Caco-2 (cell line): Measurements from ENCODE around the gene DHRS1. TPM values are rescaled to one million over a fixed set of nuclear protein-coding genes. Genes with fewer than 3 reads are reported as not detected.
A peak's percentile ranks its signal among the peaks of the same experiment; 100 is the strongest.

Source experiments
- BruUV-seq: library from RNA; stranded (reverse); fragments of 400-500 nt; replicated peaks from 2 replicates; lab custom pipeline; 2021; lab: Mats Ljungman, UMichigan
- CTCF ChIA-PET: fragments of 300-600 bp; sonication (Branson Sonifier 250); formaldehyde crosslinking; loops from one replicate; lab custom pipeline; 2022; ENCODE audit warnings: antibody characterized with exemption; lab: Charles Lee
- POLR2A ChIA-PET: fragments of 300-600 bp; sonication (Branson Sonifier 250); formaldehyde crosslinking; loops from one replicate; lab custom pipeline; 2022; ENCODE audit warnings: antibody characterized with exemption; lab: Charles Lee
- DNase-seq, 2 experiments: peaks; one replicate each; pipeline versions ENCODE4 v3.0.0 to v3.0.0-alpha.2; 2020 to 2022
- H3K27me3 ChIP-seq: replicated peaks from 2 replicates; pipeline ENCODE4 v1.6.0; 2011; ENCODE audit warnings: low read length; ENCODE audit not compliant: control insufficient read depth, insufficient read depth
- H3K36me3 ChIP-seq: 2 replicates; pipeline ENCODE4 v1.5.1; 2011; ENCODE audit warnings: low read length; ENCODE audit not compliant: control insufficient read depth, insufficient read depth
- H3K4me1 ChIP-seq: fragments of 250-450 bp; sonication (Bioruptor Pico); 2 replicates; pipeline ENCODE4 v1.5.1; 2020; ENCODE audit warnings: mild to moderate bottlenecking
- H3K4me3 ChIP-seq: 2 replicates; pipeline ENCODE4 v1.5.1; 2011; ENCODE audit warnings: low read depth, mild to moderate bottlenecking, control low read depth, low read length
- H3K9me3 ChIP-seq: fragments of 250-450 bp; sonication (Bioruptor Pico); 2 replicates; pipeline ENCODE4 v1.5.1; 2020; ENCODE audit warnings: mild to moderate bottlenecking, moderate library complexity
- H3K27ac Mint-ChIP-seq: one replicate; pipeline ENCODE4 v1.8.0; 2022; ENCODE audit warnings: mixed read lengths; ENCODE audit not compliant: unreplicated experiment
- H3K27me3 Mint-ChIP-seq: one replicate; pipeline ENCODE4 v1.8.0; 2022; ENCODE audit warnings: mixed read lengths; ENCODE audit not compliant: insufficient read depth, unreplicated experiment
- H3K36me3 Mint-ChIP-seq: one replicate; pipeline ENCODE4 v1.8.0; 2022; ENCODE audit warnings: mild to moderate bottlenecking, mixed read lengths; ENCODE audit not compliant: insufficient read depth, unreplicated experiment
- H3K4me1 Mint-ChIP-seq: one replicate; pipeline ENCODE4 v1.8.0; 2022; ENCODE audit warnings: low read depth, mixed read lengths; ENCODE audit not compliant: unreplicated experiment
- H3K4me3 Mint-ChIP-seq: one replicate; pipeline ENCODE4 v1.8.0; 2022; ENCODE audit warnings: mild to moderate bottlenecking, moderate library complexity, mixed read lengths; ENCODE audit not compliant: unreplicated experiment
- H3K9me3 Mint-ChIP-seq: one replicate; pipeline ENCODE4 v1.8.0; 2022; ENCODE audit warnings: mixed read lengths; ENCODE audit not compliant: unreplicated experiment
- intact Hi-C: fragments of 100-400 bp; cut with micrococcal nuclease; formaldehyde crosslinking; loops from one replicate; pipeline ENCODE4 v1.10.0; 2022; ENCODE audit not compliant: unreplicated experiment
- total RNA-seq: library from RNA; stranded (reverse); gene quantifications from 2 replicates; pipeline ENCODE4 v1.2.3, GENCODE V29; 2022
- TF ChIP-seq, protein P1 (sequence below), 2 experiments: fragments of 200-600 bp in 1 of 2; IDR thresholded peaks; 1 replicate in 1 of 2; 2 replicates in 1 of 2; pipeline versions ENCODE4 v1.5.1 to v1.8.0; 2011 to 2022; ENCODE audit warnings: antibody characterized with exemption in 1 of 2, control low read depth in 1 of 2, inconsistent platforms in 1 of 2, low read depth in 1 of 2, low read length in 1 of 2, mild to moderate bottlenecking in 1 of 2, moderate library complexity in 1 of 2; ENCODE audit not compliant: insufficient read depth in 1 of 2, severe bottlenecking in 1 of 2, unreplicated experiment in 1 of 2

DHRS1 gene
- total RNA-seq, 1 experiment from 2014 or later: 18.1 TPM

DNA sequence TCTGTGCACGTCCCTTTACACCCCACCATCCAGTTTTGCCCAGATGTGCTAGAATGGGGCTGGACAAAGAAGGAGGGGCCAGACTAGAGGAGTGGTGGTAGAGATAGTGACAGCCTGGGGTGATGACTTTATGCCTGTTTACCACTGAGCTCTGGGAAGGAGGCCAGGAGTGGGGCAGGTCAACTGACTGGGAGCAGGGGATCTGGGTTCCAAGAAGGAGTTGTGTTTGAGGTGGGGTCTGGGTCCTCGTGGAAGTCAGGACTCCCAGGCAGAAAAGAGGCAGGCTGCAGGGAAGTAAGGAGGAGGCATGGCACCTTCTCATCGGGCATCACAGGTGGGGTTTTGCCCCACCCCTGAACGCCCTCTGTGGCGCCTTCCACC lies 10.7 kb upstream of the DHRS1 start:
- H3K9me3 ChIP-seq: no peaks in the 10 kb centered on the region
- Mint-ChIP-seq H3K27ac (no peak overlapping the region), H3K4me3 (no peak overlapping the region), H3K36me3 (peaks cover 33% of the 10 kb centered on the region), H3K27me3 (no peaks in the 10 kb centered on the region), H3K9me3 (no peaks in the 10 kb centered on the region), H3K4me1 (peaks cover 21% of the 10 kb centered on the region)
- H3K27me3 ChIP-seq: no peaks in the 10 kb centered on the region
- H3K4me1 ChIP-seq: peaks cover 21% of the 10 kb centered on the region
- no peak for DNase-seq
- no peak overlapping the region for H3K4me3 ChIP-seq
- TF ChIP-seq, protein P1, sequence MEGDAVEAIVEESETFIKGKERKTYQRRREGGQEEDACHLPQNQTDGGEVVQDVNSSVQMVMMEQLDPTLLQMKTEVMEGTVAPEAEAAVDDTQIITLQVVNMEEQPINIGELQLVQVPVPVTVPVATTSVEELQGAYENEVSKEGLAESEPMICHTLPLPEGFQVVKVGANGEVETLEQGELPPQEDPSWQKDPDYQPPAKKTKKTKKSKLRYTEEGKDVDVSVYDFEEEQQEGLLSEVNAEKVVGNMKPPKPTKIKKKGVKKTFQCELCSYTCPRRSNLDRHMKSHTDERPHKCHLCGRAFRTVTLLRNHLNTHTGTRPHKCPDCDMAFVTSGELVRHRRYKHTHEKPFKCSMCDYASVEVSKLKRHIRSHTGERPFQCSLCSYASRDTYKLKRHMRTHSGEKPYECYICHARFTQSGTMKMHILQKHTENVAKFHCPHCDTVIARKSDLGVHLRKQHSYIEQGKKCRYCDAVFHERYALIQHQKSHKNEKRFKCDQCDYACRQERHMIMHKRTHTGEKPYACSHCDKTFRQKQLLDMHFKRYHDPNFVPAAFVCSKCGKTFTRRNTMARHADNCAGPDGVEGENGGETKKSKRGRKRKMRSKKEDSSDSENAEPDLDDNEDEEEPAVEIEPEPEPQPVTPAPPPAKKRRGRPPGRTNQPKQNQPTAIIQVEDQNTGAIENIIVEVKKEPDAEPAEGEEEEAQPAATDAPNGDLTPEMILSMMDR (IDR thresholded peaks at IDR 0.05; ENCODE audit: insufficient read depth in 1 of 2, low read depth in 1 of 2, low read length in 1 of 2, severe bottlenecking in 1 of 2, unreplicated experiment in 1 of 2): no peak
- BruUV-seq: no TSS peak
- POLR2A ChIA-PET: no interaction called here
- peaks cover 4% of the 10 kb centered on the region for H3K36me3 ChIP-seq
- CTCF ChIA-PET: interaction anchor here (4.3 kb wide), 1 partner anchor 68 kb away, joined by 42 read pairs; the partner anchor contains the start of gene TINF2
- intact Hi-C loops: no loop called here

DNA sequence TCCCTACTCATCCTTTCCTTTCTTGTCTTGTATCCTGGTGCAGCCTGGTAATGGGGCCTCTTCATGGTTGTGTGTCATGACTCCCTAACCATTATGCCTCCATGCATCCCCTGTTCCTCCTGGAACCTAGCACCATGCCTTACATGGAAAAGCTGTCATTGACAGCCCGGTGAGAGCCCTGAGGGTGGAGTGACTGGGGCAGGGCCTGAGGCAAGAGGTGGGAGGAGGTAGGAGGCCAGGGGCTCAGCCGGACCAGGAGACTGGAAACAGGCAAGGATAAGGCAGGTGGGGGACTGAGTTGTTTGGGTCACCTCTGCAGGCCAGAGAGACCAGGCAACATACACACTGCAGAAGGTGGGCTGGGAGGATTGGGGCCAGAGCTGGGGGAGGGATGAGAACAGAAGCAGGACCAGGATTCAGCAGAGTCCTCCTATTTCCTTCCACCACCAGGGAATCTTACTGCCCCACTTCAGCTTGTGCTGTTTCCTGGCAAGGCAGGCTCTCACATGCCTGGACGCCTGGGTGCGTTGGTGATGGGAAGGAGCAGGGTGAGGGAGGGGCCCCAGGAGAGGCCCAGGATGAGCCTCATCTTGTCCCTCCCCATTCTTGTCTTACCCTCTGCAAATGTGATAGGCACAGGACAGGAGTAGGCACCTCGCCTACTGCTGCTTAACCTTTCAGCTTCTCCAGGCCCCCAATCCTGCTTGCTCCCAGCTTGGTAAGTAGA lies 10.1 kb upstream of the DHRS1 start, which contains the start of gene LTB4R2:
Gene LTB4R2 (plus strand): TSS at position 603 of the 727 bp plus-strand sequence. CDS start 525 bp downstream, outside the sequence.
- no peak within 1 kb of the TSS for H3K27ac Mint-ChIP-seq
- peaks cover 39% of the 10 kb centered on the region for H3K36me3 Mint-ChIP-seq
- Histone ChIP-seq H3K4me1 (peaks cover 21% of the 10 kb centered on the region), H3K36me3 (peaks cover 4% of the 10 kb centered on the region), H3K27me3 (no peaks in the 10 kb centered on the region), H3K4me3 (no peak within 1 kb of the TSS), H3K9me3 (no peaks in the 10 kb centered on the region)
- H3K9me3 Mint-ChIP-seq: no peaks in the 10 kb centered on the region
- POLR2A ChIA-PET: no interaction called here
- intact Hi-C loops: no loop called here
- no peak within 1 kb of the TSS for H3K4me3 Mint-ChIP-seq
- peaks cover 21% of the 10 kb centered on the region for H3K4me1 Mint-ChIP-seq
- no TSS peak for BruUV-seq
- no peaks in the 10 kb centered on the region for H3K27me3 Mint-ChIP-seq
- TF ChIP-seq, protein P1 (IDR thresholded peaks at IDR 0.05; ENCODE audit: insufficient read depth in 1 of 2, low read depth in 1 of 2, low read length in 1 of 2, severe bottlenecking in 1 of 2, unreplicated experiment in 1 of 2): no peak
- no peak for DNase-seq
- CTCF ChIA-PET: interaction anchor here (4.3 kb wide), 1 partner anchor 67 kb away, joined by 42 read pairs; the partner anchor contains the start of gene TINF2

DNA sequence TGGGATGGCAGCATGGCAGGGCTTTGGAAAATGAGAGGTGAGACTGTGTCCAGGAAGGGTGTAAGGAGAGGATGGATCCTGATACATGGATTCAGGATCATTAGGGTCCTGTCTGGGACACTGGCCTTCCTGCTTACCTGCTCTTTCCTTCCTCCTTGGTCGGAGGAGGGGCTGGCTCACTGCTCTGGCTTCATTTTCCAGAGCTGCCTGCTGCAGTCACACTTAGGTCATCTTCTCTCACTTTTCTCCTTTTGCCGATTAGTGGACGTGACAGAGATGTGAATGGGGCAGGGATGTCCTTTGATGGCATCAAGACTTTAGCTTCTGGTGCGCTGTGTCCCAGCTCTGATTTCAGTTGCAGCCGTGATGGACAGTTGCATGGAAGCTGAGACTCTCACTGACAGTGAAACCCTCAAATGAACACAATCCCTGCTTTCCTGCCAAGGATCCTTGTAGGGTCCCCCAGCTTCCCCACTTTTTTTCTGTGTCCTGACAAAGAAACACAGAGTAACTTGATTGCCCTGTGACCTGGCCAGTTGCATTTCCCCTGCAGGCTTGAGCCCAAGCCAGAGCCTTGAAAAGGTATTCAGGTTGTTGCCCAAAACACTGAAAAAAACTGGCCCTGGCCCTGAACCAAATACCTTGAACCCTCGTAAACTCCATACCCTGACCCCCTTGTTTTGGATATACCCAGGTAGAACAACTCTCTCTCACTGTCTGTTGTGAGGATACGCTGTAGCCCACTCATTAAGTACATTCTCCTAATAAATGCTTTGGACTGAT lies 9.0 kb upstream of the DHRS1 start:
- intact Hi-C loops: loop anchor here (1.0 kb wide), 3 partner anchors 9 to 65 kb away; partner anchors contain the start of genes DHRS1, NOP9 and RABGGTA
- TF ChIP-seq, protein P1 (IDR thresholded peaks at IDR 0.05; ENCODE audit: insufficient read depth in 1 of 2, low read depth in 1 of 2, low read length in 1 of 2, severe bottlenecking in 1 of 2, unreplicated experiment in 1 of 2): no peak
- Mint-ChIP-seq H3K4me1 (peaks cover 21% of the 10 kb centered on the region), H3K9me3 (no peaks in the 10 kb centered on the region), H3K4me3 (peak overlapping the region; percentile 56), H3K27ac (peak overlapping the region; percentile 74), H3K36me3 (peaks cover 50% of the 10 kb centered on the region), H3K27me3 (no peaks in the 10 kb centered on the region)
- H3K4me3 ChIP-seq: no peak overlapping the region
- H3K9me3 ChIP-seq: no peaks in the 10 kb centered on the region
- DNase-seq: no peak
- no TSS peak for BruUV-seq
- ChIA-PET POLR2A (interaction anchor here (0.5 to 1.6 kb wide), 6 partner anchors 9 to 113 kb away, joined by 3 to 11 read pairs (median 4); partner anchors contain the start of genes CHMP4A, DHRS1, NOP9 and TINF2), CTCF (interaction anchor here (0.6 to 4.3 kb wide), 21 partner anchors 8 to 250 kb away, joined by 3 to 54 read pairs (median 4); partner anchors contain the start of genes CHMP4A, DHRS1, IRF9 and NOP9)
- H3K36me3 ChIP-seq: peaks cover 4% of the 10 kb centered on the region
- peaks cover 21% of the 10 kb centered on the region for H3K4me1 ChIP-seq
- no peaks in the 10 kb centered on the region for H3K27me3 ChIP-seq
